ENCODE data around the gene SHISA2.

DNA sequence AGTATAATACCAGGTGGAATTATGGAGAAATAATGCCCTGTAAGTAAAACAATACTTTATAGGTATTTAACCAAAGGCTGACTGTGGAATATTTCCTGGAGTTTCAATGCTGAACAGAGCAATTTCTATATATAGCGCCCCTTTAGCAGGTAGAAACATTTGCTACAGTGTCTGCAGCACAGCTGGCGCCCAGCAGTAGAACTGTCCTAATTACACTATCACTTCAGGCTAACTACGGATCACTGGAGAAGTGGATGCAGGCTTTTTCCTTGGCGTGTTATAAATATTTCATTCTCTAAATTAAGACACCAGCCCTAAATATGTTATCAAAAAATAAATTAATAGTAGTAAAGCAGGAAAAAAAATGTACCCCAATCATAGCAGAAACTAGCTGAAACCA, 3.1 kb downstream of the SHISA2 start:
- TF ChIP-seq, protein P1, sequence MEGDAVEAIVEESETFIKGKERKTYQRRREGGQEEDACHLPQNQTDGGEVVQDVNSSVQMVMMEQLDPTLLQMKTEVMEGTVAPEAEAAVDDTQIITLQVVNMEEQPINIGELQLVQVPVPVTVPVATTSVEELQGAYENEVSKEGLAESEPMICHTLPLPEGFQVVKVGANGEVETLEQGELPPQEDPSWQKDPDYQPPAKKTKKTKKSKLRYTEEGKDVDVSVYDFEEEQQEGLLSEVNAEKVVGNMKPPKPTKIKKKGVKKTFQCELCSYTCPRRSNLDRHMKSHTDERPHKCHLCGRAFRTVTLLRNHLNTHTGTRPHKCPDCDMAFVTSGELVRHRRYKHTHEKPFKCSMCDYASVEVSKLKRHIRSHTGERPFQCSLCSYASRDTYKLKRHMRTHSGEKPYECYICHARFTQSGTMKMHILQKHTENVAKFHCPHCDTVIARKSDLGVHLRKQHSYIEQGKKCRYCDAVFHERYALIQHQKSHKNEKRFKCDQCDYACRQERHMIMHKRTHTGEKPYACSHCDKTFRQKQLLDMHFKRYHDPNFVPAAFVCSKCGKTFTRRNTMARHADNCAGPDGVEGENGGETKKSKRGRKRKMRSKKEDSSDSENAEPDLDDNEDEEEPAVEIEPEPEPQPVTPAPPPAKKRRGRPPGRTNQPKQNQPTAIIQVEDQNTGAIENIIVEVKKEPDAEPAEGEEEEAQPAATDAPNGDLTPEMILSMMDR (IDR thresholded peaks at IDR 0.05; ENCODE audit: poor library complexity): no peak
- TF ChIP-seq EZH2 (IDR thresholded peaks at IDR 0.05; ENCODE audit: borderline replicate concordance): no peak

Measured in hepatocyte (in vitro differentiated cells).